Glomerular visceral epithelial cell (primary cell): ENCODE data around the gene IFT81.
"Not testable (repeated sequence)": the region's sequence is repeated elsewhere in the genome, so short reads cannot be mapped to it uniquely, and the experiment has no call there.

ENCODE experiments used
- DNase-seq: peaks from one replicate; pipeline ENCODE4 v3.0.0-alpha.2; 2016; ENCODE audit errors: extremely low spot score

The IFT81 gene

GRCh38 chr12:110107369-110108281, 16.5 kb upstream of the IFT81 start:
- peak; percentile 61 for DNase-seq

DNA sequence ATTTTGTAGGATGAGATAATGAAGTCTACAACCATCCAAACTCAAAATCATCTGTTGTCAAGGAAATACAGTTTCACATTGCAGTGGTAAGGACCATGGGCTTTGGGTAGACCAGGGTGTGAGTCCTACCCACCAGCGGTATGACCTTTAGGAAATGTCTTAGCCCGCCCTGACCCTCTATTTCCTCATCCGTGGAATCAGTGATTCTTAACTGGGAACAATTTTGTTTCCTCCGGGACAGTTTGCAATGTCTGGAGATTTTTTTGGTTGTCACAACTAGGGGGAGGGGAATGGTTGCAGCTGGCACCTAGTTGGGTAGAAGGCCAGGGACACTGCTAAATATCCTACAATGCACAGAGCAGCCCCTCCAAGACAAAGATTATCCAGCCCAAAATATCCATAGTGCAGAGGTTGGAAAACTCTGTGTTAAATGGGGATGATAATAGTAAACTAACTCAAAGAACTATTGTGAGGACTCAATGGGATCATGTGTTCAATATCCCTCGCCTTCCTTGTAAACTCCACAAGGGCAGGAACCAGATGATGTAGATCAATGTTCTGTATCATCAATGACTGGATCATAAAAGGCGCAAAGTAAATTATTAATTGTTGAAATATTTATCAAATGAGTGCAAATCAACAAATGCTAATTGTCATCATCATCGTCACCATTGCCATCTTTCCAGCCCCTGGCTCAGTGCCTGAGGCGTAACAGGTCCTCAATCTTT, 15.7 kb upstream of the IFT81 start:
- DNase-seq: no peak

GRCh38 chr12:110109037-110109836, 14.9 kb upstream of the IFT81 start:
- DNase-seq: peak; percentile 81

DNA sequence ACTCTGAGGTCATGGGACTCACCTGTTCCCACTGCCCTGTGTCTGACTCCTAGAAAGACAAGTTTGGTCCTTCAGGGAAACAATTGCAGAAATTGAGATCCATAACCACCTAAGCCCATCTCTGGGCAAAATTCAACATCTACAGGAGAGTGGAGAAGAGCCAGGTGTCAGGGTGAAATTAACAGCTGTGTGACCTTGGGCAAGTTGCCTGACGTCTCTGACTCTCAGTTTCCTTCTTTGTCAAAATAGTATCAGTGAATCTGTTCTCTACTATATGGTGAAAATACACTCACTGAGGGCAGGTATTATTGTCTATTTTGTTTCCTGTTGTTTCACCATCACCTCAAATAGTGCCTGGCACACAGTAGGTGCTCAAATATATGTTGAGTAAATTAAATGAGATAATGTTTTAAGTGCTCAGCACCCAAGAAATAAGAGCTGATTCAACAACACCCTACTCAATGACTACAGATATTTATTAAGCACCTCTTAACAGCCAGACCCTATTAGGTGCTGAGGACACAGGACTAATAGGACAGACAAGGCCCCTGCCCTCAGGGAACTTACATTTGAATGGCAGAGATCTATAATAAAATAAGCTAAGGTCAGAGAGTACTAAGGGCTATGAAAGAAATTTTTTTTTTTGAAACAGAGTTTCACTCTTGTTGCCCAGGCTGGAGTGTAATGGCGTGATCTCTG, 14.2 kb upstream of the IFT81 start:
- no peak for DNase-seq

- DNase-seq: no peak
Observed at GRCh38 chr12:110111476-110112334, 12.5 kb upstream of the IFT81 start.

- no peak for DNase-seq
Observed at GRCh38 chr12:110112335-110112660, 11.9 kb upstream of the IFT81 start.

DNA sequence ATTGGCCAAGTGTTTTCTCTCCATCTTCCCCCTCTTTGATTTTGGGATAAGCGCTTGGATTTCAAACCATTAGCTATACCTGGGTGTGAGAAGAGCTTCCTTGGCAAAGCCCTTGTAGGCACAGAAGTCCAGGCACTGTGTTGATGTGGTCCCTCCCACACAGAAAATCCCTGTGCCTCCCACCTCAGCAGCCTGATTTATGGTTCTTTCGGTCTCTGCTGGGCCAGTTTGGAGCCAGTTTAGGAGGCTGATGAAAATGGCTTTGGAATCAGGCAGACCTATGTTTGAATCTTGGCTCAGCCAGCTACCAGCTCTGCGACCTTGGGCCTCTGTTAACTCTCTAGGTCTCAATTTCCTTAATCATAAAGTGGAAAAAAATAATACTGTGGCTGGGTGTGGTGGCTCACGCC, 9.6 kb upstream of the IFT81 start:
- DNase-seq: no peak

GRCh38 chr12:110115675-110116074, 8.5 kb upstream of the IFT81 start:
- DNase-seq: no peak

- no peak for DNase-seq
Observed at GRCh38 chr12:110116623-110117022, 7.5 kb upstream of the IFT81 start.

DNA sequence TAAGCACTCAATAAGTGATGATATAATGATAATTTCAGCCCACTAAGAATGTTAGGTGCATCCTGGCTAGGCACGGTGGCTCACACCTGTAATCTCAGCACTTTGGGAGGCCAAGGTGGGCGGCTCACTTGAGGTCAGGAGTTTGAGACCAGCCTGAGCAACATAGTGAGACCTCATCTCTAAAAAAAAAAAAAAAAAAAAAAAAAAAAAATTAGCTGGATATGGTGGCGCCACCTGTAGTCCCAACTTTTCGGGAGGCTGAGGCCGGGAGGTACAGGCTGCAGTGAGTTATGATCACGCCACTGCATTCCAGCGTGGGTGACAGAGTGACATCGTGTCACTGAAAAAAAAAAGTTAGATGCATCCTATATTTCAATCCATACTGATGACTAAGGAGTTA, 6.9 kb upstream of the IFT81 start:
- not testable (repeated sequence) for DNase-seq

DNA sequence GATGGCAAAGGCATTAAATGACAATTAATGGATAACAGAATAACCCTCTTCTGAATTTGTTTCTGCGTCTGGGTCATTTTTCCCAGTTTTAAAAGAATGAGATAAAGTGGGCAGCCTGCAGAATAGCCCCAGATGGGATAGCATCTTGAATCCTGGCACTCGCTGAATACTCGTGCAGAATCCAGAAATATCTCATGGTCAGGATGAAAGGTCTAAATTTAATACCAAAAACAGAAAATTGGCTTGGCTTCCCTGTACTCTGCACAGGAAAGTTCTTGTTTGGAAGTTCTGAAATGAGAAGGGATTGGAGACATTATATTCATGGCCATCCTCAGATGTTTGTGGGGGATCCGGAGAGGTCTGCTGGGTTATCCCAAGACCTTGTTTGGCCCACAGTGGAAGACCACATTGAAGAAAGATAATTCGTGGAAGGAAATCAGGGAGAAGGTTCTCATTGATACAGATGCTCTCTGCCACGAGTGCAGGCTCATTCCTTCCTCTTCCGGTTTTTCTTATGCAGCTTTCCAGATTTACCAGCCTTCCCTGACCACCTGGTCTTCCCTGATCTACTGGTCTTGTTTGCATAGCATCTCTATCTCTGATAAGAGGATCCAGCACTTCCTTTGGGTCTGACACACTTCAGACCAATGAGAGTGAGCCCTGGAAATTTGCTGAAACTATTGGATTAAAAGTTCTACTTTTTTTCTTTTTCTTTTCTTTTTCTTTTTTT, 6.0 kb upstream of the IFT81 start:
- no peak for DNase-seq

DNA sequence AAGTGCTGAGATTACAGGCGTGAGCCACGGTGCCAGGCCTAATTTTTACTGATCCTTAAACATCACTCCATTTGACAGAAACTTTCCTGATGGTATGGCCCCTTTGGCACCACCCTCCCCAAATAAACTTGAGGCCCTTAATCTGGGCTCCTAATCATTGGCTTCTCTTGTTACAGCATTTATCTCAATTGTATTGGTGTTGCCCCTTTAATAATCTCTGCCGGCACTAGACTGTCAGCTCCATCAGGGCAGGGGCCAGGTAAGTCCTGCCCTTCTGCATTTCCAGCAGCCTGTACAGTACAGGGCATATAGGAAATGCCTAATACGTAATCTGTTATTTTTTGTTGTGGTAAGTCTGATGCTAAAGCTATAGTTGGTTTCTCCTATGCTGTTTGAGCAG, 1.2 kb upstream of the IFT81 start:
- DNase-seq: no peak

DNA sequence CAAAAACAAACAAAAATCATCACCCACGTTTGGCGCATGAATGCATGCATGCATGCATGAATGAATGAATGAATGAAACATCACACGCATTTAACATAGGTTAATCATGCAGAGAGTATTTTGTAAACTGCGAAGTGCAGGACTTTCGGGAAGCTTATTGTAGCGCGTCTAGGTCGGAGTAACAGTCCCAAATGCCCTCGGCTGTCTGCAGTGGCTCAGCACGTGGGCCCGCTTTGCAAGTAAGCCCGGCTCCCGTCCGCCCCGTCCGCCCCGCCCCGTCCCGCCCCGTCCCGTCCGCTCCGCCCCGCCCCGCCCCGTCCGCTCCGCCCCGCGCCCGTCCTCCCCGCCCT, 263 bp upstream of the IFT81 start:
- no peak for DNase-seq

DNA sequence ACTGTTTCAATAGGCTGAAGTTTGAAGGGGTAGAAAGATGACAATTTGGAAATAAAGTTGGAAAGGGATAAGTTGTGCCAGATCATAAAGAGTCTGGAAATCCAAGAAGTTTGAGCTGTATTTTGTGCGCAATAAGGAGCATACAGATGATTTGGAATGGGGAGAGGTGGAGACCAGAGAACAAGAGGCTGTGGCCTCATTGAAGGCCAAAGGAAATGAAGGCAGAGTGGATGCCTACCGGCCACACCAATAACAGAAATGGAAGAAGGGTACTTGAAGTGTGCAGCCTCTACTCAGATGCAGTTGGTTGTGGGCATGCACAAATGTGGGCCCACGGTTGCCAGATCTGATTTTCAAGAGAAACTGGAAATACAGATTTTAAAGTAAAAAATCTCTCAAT, 2.4 kb downstream of the IFT81 start:
- no peak for DNase-seq

- no peak for DNase-seq
Observed at GRCh38 chr12:110134691-110135411, 10.7 kb downstream of the IFT81 start.

DNA sequence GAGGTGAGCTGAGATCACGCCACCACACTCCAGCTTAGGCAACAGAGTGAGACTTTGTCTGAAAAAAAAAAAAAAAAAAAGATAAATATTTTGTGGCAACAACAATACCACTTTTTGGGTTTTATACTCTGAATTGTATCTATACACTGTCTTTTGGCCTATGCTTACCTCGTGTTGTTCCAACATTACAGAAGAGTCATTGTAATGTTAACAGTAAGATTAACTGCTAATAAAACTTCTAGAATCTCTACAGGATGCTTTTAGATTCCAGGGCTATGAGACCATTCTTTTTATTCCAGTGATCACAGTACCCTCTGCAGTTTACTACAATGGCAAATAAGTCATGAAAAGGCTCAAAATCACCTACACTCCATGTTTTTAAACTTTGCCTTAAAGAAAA, 11.6 kb downstream of the IFT81 start:
- no peak for DNase-seq

DNA sequence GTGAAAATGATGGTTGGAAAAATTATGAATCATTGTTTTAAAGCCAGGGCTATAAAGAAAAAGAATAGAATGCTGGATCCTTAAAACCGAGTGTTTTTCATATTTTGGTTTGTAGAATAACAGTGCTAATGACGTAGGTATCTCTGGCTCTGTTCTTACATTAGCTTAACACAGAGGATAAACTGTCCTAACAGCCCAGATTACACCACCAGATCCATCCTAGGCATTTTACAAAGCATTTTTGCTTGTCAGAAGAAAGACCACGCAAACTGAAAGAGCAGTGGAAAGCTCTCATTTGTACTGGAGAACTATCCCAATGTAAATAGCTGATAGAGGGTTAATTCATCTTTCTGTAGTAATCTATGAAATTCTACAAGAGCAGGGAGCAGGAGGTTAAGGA, 13.6 kb downstream of the IFT81 start:
- no peak for DNase-seq

- DNase-seq: no peak
Observed at GRCh38 chr12:110141389-110141788, 17.2 kb downstream of the IFT81 start.

DNA sequence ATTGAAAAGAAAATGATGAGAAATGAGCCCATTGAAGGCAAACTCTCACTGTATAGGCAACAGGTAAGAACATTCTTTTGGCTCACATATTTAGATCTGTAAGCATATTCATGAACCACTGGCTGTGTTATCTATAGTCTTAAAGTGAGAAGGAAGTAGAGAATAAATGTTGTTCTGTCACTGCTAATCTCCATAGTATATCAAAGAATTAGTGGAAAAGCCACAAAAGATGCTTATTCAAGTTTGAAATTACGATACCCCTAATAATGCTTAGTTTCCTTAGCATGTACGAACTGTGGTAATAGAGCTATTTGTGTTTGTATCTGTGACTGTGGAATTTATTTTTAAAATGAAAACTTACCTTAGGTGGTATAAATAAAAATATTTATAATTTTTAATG, 22.8 kb downstream of the IFT81 start:
- DNase-seq: no peak
